ENCODE data around the gene PLPP7. TPM values are rescaled to one million over a fixed set of nuclear protein-coding genes. Genes with fewer than 3 reads are reported as not detected.

The PLPP7 gene
- polyA plus RNA-seq, 2 of the 4 experiments (the other 2 are of a cell fraction) = 0.08 TPM; not detected in 1

GRCh38 chr9:131298341-131298740 lies 8.8 kb downstream of the PLPP7 start:
- CTCF ChIA-PET = interaction anchor here (1.4 to 6.1 kb wide), 2 partner anchors 9 to 38 kb away, joined by 5 to 28 read pairs; partner anchors contain the start of gene PLPP7

GRCh38 chr9:131298816-131299215 lies 9.3 kb downstream of the PLPP7 start:
- ChIA-PET CTCF (interaction anchor here (0.6 to 6.1 kb wide), 5 partner anchors 9 to 53 kb away, joined by 3 to 28 read pairs (median 3); partner anchors contain the start of gene PLPP7), POLR2A (no interaction called here)
- Histone ChIP-seq H3K4me2 (no peak overlapping the region), H3K4me1 (no peaks in the 10 kb centered on the region), H3K9me3 (no peaks in the 10 kb centered on the region), H3K4me3 (no peak overlapping the region), H3K27ac (no peak overlapping the region)
- 72% methylated on average over 12 of the region's 12 CpGs for WGBS (ENCODE audit: missing lambda C conversion rate)
- TF ChIP-seq EP300 (IDR thresholded peaks at IDR 0.05) = no peak
- no peak for TF ChIP-seq CBX8 (IDR thresholded peaks at IDR 0.05)
- no peak for TF ChIP-seq FOSL2 (IDR thresholded peaks at IDR 0.05)
- TF ChIP-seq FOSL2 (CRISPR knock-in tag; IDR thresholded peaks at IDR 0.05) = no peak
- no peak for TF ChIP-seq MYC (IDR thresholded peaks at IDR 0.05; ENCODE audit: borderline replicate concordance, low read length)
- no peak for TF ChIP-seq TP53 (CRISPR knock-in tag; IDR thresholded peaks at IDR 0.05)
- no peak for TF ChIP-seq ATOH8 (CRISPR knock-in tag; IDR thresholded peaks at IDR 0.05; ENCODE audit: low read depth)
- TF ChIP-seq HOXB5 (CRISPR knock-in tag; IDR thresholded peaks at IDR 0.05) = no peak
- no peak for TF ChIP-seq JUNB (IDR thresholded peaks at IDR 0.05)
- no peak for TF ChIP-seq ZNF302 (CRISPR knock-in tag; IDR thresholded peaks at IDR 0.05)
- no peak for TF ChIP-seq RFX5 (IDR thresholded peaks at IDR 0.05)
- no peak for TF ChIP-seq JUN (IDR thresholded peaks at IDR 0.05)
- TF ChIP-seq PHF8 (IDR thresholded peaks at IDR 0.05; ENCODE audit: borderline replicate concordance, low read depth) = no peak
- TF ChIP-seq SMC3 (IDR thresholded peaks at IDR 0.05) = no peak
- FAIRE-seq = no peak
- no peak for ATAC-seq
- no peak for DNase-seq (ENCODE audit: low read depth in 1 of 2, low spot score in 1 of 2)

More at GRCh38 chr9:131298341-131298740, 8.8 kb downstream of the PLPP7 start:
- H3K9me3 ChIP-seq = no peaks in the 10 kb centered on the region
- no peak overlapping the region for H3K4me3 ChIP-seq
- TF ChIP-seq EHF (CRISPR knock-in tag; IDR thresholded peaks at IDR 0.05) (no peak), FOXS1 (CRISPR knock-in tag; IDR thresholded peaks at IDR 0.05) (no peak), HOXB5 (CRISPR knock-in tag; IDR thresholded peaks at IDR 0.05) (no peak), KDM5A (IDR thresholded peaks at IDR 0.05) (no peak), CEBPB (IDR thresholded peaks at IDR 0.05) (no peak), ESRRA (IDR thresholded peaks at IDR 0.05; ENCODE audit: borderline replicate concordance, low read length) (no peak), BCL3 (IDR thresholded peaks at IDR 0.05) (no peak), RFX5 (IDR thresholded peaks at IDR 0.05) (no peak), SMC3 (IDR thresholded peaks at IDR 0.05) (no peak), CTCF (IDR thresholded peaks at IDR 0.05) (no peak), POLR2AphosphoS2 (conservative IDR thresholded peaks at IDR 0.05; ENCODE audit: low read length) (no peak), FOSL2 (IDR thresholded peaks at IDR 0.05) (no peak), FOSL2 (CRISPR knock-in tag; IDR thresholded peaks at IDR 0.05) (no peak), HES2 (IDR thresholded peaks at IDR 0.05) (no peak), CBX2 (IDR thresholded peaks at IDR 0.05; ENCODE audit: borderline replicate concordance, low read depth) (no peak), PBX3 (IDR thresholded peaks at IDR 0.05) (no peak), JUN (IDR thresholded peaks at IDR 0.05) (no peak), ZNF302 (CRISPR knock-in tag; IDR thresholded peaks at IDR 0.05) (no peak), EHMT2 (IDR thresholded peaks at IDR 0.05; ENCODE audit: low read depth) (no peak), KDM1A (IDR thresholded peaks at IDR 0.05; ENCODE audit: low read depth) (no peak), TP53 (CRISPR knock-in tag; IDR thresholded peaks at IDR 0.05) (no peak)
- no peak overlapping the region for H3K27ac ChIP-seq
- 40% methylated on average over 2 of the region's 5 CpGs for WGBS (ENCODE audit: missing lambda C conversion rate)
- ATAC-seq (no peak), DNase-seq (ENCODE audit: low read depth in 1 of 2, low spot score in 1 of 2) (no peak), FAIRE-seq (no peak)
- no peak overlapping the region for H3K4me2 ChIP-seq
- H3K4me1 ChIP-seq = no peaks in the 10 kb centered on the region
- POLR2A ChIA-PET = no interaction called here

Measured in A549 (cell line).